GM19240 (cell line): Measurements from ENCODE around the gene CD248.
"Not testable (repeated sequence)": the region's sequence is repeated elsewhere in the genome, so short reads cannot be mapped to it uniquely, and the experiment has no call there.

ENCODE experiments used
- DNase-seq: peaks from one replicate; pipeline ENCODE4 v3.0.0; 2011; ENCODE audit warnings: low spot score; ENCODE audit not compliant: insufficient read length

Gene CD248, protein sequence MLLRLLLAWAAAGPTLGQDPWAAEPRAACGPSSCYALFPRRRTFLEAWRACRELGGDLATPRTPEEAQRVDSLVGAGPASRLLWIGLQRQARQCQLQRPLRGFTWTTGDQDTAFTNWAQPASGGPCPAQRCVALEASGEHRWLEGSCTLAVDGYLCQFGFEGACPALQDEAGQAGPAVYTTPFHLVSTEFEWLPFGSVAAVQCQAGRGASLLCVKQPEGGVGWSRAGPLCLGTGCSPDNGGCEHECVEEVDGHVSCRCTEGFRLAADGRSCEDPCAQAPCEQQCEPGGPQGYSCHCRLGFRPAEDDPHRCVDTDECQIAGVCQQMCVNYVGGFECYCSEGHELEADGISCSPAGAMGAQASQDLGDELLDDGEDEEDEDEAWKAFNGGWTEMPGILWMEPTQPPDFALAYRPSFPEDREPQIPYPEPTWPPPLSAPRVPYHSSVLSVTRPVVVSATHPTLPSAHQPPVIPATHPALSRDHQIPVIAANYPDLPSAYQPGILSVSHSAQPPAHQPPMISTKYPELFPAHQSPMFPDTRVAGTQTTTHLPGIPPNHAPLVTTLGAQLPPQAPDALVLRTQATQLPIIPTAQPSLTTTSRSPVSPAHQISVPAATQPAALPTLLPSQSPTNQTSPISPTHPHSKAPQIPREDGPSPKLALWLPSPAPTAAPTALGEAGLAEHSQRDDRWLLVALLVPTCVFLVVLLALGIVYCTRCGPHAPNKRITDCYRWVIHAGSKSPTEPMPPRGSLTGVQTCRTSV

DNA sequence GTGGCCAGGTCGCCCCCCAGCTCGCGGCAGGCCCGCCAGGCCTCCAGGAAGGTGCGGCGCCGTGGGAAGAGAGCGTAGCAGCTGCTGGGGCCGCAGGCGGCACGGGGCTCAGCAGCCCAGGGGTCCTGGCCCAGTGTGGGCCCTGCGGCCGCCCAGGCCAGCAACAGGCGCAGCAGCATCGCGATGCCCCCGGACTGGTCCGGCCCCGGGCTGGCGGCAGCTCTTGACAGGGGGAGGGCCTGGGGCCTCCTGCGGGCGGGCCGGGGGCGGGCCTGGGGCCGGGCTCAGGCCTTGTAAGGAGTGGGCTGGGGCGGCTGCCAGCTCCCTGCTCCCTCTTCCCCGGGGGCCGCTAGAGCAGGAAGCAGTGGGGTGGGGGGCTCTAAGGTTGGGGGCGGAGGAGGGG lies at the start of gene CD248:
TSS of gene CD248 (minus strand) at position 196 of the 403 bp plus-strand sequence. CDS start at position 179, 17 bp downstream.
- no peak for DNase-seq

DNA sequence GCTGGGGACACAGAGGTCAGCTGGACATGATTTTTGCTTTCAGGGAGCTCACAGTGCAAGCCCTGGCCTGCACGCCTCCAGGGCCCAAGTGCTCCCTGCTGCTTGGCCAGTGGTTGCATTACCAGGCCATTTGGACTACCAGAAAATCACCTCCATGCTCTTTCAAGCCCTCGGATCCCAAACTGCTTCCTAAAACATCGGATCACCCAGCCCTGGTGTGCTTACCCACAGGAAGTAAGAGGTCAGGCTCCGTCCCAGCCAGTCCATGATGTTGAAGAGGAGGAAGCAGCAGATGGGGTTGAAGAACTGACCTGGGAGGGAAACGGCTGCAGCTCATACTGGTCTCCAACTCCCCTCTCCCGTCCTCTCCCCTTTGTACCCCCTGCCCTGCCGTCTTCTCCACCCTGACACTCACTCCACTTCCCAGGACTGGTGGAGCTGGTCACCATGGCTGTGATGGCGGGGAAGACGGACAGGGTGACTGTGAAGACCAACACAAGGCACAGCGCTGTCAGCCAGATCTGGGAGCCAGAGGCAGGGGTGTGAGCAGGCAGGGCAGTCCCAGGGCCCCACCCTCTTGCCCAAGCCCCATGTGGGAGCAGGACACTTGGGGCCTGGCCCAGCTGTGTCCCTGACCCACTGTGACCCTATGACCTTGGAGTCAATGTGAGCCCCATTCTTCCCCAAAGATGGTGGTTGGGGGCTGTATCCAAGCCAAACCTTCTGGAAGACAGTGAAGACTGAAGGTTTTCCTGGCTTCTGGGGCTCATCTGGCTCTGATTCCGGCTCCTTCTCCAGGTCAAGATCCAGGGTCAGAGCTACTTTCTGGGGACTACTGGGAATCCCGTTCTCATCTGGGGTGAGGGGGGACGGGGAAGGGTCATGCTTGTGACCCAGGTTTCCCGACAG lies 49.1 kb upstream of the CD248 start:
- DNase-seq: no peak

DNA sequence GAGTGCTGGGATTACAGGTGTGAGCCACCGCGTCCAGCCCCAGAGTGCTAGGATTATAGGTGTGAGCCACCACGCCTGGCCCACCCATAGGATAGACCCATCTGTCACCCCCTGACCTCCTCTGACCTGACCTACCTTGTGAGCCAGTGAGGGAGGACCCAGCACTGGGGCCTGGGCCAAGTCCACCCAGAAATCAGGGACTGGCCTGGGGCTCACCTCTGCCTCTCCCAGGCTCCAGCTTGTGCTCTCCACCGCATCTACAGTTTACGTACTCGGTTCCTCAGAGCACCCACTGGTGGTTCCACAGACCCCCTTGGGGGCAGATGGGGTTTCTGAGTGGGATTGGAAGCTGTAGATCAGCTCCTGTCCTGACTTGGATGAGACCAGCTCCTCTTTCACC lies 48.3 kb upstream of the CD248 start:
- DNase-seq: no peak

DNA sequence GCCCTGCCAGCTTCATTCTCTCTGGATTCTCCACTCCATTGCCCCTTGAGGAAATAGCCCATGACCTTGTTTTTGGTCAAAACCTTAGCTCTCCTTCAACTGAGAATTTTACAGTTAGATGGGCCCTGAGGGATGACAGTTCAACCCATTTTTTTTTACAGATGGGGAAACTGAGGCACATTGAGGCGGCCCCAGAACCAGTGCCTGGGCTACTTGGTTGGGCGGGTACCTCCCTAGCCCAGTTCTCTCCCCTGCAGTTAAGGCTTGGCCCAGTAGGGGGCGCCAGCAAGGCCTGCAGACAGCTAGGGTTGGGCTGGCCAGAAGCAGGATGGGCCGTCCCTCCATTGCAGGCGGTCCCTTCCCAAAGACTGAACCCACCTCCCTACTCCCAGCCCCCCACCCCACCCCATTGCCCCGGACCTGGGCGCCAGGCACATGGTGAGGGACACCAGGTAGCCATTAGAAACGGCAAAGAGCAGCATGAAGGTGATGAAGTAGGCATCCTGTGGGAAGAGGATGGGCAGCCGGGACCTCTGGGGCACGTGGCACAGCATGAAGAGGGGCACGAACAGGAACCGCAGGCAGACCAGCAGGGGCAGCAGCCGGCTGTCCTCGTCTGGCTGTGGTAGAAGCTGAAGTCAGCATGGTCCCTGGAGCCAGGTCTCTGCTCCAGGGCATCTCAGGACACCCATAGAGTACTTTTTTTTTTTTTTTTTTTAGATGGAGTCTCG lies 47.1 kb upstream of the CD248 start:
- DNase-seq: peak; percentile 41

DNA sequence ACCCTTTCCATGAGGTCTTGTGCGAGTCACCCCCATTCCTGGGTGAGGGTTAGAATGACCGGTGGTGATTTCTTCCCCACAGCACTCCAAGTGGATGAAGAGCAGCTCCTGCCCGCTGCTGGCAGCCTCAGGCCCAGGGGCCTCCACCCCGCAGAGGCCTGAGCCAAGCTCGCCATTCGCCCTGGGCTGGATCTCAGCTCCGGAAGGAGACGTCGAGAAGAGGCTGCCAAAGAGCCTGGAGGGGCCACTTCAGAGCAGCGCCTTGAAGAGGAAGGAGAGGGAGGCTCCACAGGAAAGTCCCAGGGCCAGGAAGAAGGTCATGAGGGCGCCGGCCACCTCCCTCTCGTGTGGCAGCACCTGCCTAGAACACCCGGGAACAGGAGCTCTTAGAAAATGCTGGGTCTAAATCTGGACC lies 46.4 kb upstream of the CD248 start:
- DNase-seq: no peak

DNA sequence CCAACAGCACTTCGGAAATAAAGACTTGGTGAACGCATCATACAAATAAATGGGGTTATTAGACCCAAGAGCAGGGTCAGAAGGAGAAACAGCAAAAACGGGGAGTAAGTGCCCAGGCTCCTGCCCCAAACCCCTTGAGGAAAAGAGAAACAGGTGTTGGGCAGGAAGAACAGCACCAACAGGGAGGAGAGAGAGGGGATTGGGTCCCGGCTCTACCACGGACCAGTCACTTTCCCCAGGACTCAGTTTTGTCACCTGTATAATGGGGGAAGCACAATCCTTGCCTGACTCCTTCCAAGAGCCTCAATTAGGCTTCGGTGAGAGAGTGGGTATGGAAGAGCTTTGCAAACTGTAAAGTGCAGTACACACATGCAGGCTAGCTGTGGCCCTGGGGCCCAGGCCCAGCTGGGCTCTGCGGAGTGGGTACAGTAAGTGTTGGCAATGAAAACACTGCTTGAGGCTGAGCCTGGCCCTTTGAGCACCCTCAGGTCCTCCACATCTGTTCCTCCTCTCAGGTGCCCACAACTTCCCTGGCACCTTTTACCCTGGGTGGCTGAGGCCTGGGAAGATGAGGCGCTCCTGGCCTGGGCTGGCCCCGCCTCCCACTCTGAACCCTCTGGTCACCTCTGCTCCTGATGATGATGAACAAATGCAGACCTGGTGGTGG lies 45.8 kb upstream of the CD248 start:
- DNase-seq: no peak

DNA sequence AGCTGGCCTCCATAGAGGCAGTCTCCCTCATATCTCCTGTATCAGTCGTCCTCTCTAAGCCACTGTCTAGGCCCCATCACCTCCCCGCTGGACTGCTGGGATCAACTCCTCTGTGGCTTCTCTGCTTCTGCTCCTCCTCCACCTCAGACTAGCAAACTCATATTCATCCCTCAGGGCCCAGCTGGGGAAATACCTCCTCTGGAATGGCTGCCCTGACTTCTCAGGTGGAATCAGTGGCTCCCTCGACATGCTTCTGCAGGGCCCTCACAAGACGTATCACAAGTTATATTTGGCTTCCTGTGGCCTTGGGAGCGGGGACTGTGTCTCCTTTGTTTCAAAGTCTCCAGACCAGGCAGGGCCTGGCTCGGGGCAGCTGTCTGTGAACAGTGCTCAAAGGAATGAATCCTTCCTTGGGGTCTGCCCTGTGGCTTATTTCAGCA lies 44.7 kb upstream of the CD248 start:
- no peak for DNase-seq

DNA sequence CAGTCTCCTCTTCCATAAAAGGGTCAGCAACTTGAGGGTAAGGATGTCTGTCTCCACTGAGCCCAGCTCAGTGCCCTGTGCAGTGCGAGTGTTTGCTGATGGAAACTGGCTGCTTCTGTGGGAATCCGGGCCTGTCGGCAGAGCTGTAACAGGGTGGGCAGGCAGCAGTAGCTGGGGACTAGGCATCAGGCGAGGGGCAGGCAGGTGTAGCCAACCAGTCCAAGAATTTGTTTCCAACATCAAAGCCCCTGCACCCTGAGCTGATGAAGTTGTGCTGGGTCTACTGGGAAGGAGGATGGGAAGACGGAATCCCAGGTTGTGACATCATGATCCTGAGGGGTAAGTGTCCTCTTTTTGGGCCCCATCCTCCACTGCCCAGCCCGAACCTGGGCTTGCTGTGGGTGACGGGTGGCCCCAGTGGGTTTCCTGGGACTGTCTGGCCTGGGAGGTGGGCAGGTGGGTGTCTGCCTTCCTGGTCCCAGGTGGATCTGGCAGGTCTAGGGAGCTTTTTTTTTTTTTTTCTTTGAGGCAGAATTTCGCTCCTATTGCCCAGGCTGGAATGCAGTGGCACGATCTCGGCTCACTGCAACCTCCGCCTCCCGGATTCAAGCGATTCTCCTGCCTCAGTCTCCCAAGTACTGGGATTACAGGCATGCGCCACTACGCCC lies 43.7 kb upstream of the CD248 start:
- DNase-seq: no peak

DNA sequence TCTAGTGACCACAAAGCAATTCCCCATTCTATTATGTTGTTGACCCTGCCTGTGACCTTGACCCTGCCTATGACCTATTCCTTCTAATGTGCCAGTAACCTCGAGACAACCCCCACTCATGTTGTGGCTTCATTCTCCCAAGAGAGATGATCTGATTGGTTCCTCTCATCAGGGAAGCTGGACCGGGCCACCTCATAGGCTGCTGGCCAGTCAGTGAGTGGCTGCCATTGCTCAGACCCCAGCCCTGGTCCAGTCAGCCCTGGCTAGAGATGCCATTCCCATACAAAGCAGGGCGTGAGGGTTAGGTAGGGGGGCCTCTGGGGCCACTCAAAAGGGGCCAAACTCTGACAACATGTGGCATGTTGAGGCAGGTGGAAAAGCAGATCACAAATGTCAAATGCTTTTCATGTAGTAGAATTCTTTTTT lies 42.8 kb upstream of the CD248 start:
- DNase-seq: no peak

DNA sequence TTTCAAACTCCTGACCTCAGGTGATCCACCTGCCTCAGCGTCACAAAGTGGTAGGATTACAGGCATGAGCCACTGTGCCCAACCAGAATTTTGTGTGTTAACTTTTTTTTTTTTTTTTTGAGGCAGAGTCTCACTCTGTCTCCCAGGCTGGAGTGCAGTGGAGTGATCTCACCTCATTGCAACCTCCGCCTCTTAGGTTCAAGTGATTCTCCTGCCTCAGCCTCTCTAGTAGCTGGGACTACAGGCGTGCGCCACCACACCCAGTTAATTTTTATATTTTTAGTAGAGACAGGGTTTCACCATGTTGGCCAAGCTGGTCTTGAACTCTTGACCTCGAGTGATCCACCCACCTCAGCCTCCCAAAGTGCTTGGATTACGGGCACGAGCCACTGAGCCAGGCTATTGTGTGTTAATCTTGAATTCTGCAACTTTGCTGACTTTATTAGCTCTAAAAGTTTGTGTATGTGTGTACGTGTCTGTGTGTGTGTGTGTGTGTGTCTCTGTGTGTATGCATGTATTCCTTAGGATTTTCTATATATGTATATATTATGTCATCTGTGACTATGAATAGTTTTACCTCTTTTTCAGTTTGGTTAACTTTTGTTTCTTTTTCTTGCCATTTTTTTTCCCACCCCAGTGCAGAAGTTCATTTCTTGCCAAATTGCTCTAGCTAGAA lies 33.9 kb upstream of the CD248 start:
- DNase-seq: not testable (repeated sequence)

DNA sequence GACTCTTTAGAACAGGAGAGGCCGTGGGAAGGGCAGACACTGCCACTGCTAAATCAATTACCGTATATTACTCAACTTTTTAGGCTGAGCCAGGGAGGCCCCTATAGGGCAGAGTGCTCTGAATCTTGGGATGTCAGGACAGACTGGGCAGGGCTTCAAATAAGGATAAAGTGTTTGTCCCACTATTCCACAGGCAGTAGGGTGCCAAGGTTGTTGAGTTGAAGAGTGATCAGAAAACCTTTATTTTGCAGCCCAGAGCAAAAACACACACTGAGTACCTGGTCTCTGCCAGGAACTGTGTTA lies 32.2 kb upstream of the CD248 start:
- no peak for DNase-seq

DNA sequence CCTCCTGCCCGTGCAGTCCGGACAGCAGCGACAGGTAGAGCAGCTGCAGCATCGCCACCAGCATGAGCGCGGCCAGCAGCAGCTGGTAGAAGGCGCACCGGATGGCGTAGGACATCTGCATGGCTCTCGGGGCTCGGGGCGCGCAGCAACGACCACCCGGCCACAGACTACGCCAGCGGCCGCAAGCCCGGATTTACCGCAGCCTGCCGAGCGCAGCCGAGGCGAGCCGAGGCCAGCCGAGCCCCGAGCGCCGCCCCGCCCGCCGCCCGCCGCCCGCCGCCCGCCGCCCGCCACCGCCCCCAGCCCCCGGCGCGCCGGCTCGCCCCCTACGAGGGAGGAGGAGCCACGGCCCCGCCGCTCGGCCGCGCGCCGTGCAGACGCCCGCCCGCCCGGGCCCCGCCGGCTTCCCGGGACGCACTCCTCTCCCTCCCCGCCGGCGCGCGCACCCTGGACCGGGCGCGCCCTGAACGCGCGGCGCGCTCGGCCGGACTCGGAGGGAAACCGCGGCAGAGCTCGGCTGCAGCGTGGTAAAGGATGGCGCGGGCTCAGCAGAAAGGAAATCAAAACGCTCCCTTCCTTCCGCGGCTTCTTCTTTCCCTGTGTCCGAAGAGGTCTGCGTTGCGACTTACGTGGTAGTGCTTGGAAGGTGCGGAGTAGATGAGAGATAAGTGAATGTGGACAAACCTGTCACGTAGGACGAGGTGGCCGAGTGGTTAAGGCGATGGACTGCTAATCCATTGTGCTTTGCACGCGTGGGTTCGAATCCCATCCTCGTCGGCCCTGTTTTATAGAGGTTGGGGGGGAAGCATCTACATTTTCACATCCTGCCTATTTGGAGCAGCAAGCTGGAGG lies 30.8 kb upstream of the CD248 start, which contains the start of gene B4GAT1:
TSS of gene B4GAT1 (minus strand) at position 205 of the 852 bp plus-strand sequence. CDS start at position 121, 84 bp downstream.
- peak; percentile 53 for DNase-seq

DNA sequence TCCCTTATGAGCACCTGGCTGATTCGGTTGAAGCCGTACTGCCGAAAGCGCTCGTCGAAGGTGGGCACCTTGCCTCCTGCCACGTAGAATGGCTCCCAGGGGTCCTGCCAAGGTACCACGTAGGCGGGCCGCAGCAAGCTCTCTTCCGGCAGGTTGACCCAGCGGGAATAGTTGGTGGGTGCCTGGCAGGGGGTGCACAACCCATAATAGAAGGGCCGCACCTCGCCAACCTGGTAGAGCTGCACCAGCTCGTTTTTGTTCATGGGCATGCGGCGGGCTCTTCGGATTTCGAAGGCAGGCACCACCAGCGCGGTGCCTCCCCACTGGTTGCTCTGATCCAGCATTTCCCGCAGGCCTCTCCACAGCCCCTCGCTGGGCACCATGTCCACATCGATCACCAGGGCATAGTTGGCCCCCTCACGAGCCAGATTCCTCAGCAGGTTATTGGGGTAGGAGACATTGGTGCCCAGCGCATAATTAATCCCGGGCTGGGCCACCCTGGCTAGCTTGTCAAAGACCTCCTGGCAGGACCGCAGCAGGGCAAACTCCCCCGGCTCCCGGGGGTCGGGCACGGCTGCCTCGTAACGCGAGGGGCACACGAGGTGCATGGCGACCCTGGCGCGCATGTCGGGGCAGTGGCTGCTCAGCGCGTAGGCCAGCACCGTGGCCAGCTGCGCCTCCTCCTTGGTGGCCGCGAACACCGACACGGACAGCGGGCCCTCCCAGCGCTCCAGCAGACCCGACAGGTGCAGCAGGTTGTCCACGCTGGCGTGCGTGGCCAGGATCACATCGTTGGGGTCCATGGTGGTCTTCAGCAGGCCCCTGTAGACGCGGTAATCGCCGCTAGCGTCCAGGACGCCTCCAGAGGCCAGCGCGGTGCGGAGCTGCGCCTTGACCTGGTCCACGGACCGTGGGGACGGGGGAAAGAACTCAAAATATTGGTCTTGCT lies 29.9 kb upstream of the CD248 start:
- no peak for DNase-seq

DNA sequence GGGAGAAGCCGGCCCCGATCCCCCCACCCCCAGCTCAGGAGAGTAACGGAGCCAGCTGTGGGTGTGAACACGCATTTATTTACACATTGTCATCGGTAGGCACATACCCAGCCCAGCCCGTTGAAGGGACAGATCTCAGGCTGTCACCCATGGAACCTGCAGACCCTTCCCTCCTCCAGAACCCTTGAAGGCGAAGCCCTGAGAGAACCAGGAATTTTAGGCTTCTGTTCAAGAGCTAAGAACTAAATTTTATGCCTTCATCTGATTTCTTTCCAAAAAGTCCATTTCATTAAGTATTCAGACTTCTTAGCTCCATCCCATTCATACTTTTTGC lies 28.4 kb upstream of the CD248 start:
- DNase-seq: no peak

DNA sequence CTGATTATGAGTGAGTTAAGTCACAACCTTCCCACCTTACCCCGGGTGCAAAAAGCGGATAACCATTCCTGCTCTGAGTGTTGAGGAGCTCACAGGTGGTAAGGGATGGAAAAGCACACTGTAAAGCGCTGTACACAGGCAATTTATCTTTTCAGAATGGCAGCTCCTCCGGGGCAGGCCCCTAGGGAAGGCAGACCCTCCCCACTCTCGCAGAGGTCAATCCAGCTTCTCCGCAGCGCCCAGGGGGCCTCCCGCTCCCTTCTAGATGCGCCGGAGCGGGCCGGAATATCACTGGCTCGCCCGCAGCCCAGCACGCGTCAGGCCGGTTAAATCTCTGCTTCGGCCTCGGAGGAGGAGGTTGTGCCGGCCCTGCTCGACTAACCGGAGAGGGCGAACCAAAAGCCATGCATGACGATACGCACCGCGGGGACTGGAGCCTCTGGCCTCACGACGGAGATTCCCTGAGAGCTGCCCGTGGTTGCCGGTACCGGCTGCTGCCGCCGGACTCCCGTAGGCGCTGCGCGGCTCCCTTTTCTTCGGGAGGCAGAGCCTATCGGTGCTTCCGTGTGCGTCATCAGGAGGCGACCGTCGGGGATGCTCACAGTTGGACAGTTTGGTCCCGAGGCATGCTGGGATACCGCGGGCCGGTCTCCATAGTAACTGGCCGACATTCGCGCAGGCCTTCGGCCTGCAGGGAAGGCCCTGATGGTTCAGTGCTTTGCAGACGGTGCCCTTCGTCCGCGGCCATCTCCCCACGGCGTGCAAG lies 27.9 kb upstream of the CD248 start, which contains the start of gene BRMS1:
TSS of gene BRMS1 (minus strand) at position 555 of the 766 bp plus-strand sequence. CDS start 2,870 bp downstream, outside the sequence.
- peak; percentile 98 for DNase-seq

DNA sequence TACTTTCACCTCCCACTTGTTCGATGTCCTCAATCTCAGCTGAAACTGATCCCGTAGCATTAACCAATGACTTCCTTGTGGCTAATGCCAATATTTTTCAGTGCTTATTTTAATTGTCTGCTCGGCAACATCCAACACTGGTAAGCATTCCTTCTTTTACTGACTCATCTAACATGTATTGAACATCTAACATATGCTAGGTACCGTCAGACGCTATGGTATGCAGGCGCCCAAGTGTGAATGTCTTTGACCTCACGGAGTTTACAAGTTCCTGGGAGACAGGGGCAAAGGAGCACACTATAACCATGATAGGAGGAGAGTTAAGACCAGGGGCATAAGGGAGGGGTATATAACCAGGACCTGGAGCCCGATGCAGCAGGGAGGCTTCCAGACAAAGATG lies 26.3 kb upstream of the CD248 start:
- DNase-seq: no peak
